ENCODE data around the gene NAV2.

NAV2 gene

GRCh38 chr11:19836666-19837065, 124.0 kb downstream of the NAV2 start:
- no peak for DNase-seq (ENCODE audit: low read depth)

- DNase-seq (ENCODE audit: low read depth) = no peak
Observed at GRCh38 chr11:19838994-19839768, 126.5 kb downstream of the NAV2 start.

- no peak for DNase-seq (ENCODE audit: low read depth)
Observed at GRCh38 chr11:19840961-19841360, 128.3 kb downstream of the NAV2 start.

GRCh38 chr11:19842505-19842904, 129.9 kb downstream of the NAV2 start:
- no peak for DNase-seq (ENCODE audit: low read depth)

GRCh38 chr11:19843079-19843478, 130.4 kb downstream of the NAV2 start:
- no peak for DNase-seq (ENCODE audit: low read depth)

- DNase-seq (ENCODE audit: low read depth) = no peak
Observed at GRCh38 chr11:19844012-19844411, 131.4 kb downstream of the NAV2 start.

- no peak for DNase-seq (ENCODE audit: low read depth)
Observed at GRCh38 chr11:19844806-19845205, 132.2 kb downstream of the NAV2 start.

GRCh38 chr11:19845626-19846025, 133.0 kb downstream of the NAV2 start:
- DNase-seq (ENCODE audit: low read depth) = no peak

GRCh38 chr11:19846654-19847305, 134.1 kb downstream of the NAV2 start:
- no peak for DNase-seq (ENCODE audit: low read depth)

GRCh38 chr11:19848219-19848618, 135.6 kb downstream of the NAV2 start:
- DNase-seq (ENCODE audit: low read depth) = no peak

- DNase-seq (ENCODE audit: low read depth) = no peak
Observed at GRCh38 chr11:19849107-19849789, 136.6 kb downstream of the NAV2 start.

- no peak for DNase-seq (ENCODE audit: low read depth)
Observed at GRCh38 chr11:19849947-19850593, 137.4 kb downstream of the NAV2 start.

- no peak for DNase-seq (ENCODE audit: low read depth)
Observed at GRCh38 chr11:19852288-19852687, 139.7 kb downstream of the NAV2 start.

- DNase-seq (ENCODE audit: low read depth) = no peak
Observed at GRCh38 chr11:19853016-19853415, 140.4 kb downstream of the NAV2 start.

- DNase-seq (ENCODE audit: low read depth) = no peak
Observed at GRCh38 chr11:19853920-19854319, 141.3 kb downstream of the NAV2 start.

GRCh38 chr11:19861171-19861570, 148.5 kb downstream of the NAV2 start:
- no peak for DNase-seq (ENCODE audit: low read depth)

- no peak for DNase-seq (ENCODE audit: low read depth)
Observed at GRCh38 chr11:19862091-19862490, 149.5 kb downstream of the NAV2 start.

GRCh38 chr11:19864141-19865140, 151.8 kb downstream of the NAV2 start:
- no peak for DNase-seq (ENCODE audit: low read depth)

GRCh38 chr11:19866037-19866436, 153.4 kb downstream of the NAV2 start:
- no peak for DNase-seq (ENCODE audit: low read depth)

GRCh38 chr11:19866521-19866920, 153.9 kb downstream of the NAV2 start:
- no peak for DNase-seq (ENCODE audit: low read depth)

GRCh38 chr11:19867064-19867463, 154.4 kb downstream of the NAV2 start:
- no peak for DNase-seq (ENCODE audit: low read depth)

All from non-pigmented ciliary epithelial cell (primary cell).